Measurements from ENCODE around the gene PDE4D.

PDE4D gene

GRCh38 chr5:59600153-59600552 lies 293.4 kb downstream of the PDE4D start:
- no peaks in the 10 kb centered on the region for H3K36me3 ChIP-seq (replicated peaks; ENCODE audit: insufficient read depth, low read length)
- H3K4me1 ChIP-seq (ENCODE audit: low read length): peaks cover 22% of the 10 kb centered on the region
- H3F3A ChIP-seq (ENCODE audit: insufficient read depth, low read length): peaks cover 12% of the 10 kb centered on the region
- no peak overlapping the region for H3K4me2 ChIP-seq (ENCODE audit: low read depth, low read length)
- no peak for DNase-seq
- no peak overlapping the region for H3K27ac ChIP-seq (ENCODE audit: low read length)
- H3K9ac ChIP-seq (ENCODE audit: low read length): no peak overlapping the region
- TF ChIP-seq EZH2phosphoT487 (IDR thresholded peaks at IDR 0.05; ENCODE audit: low read length) (no peak), EZH2 (optimal IDR thresholded peaks at IDR 0.05; ENCODE audit: low read depth, low read length) (no peak), CTCF (IDR thresholded peaks at IDR 0.05; ENCODE audit: low read length) (no peak)
- no peaks in the 10 kb centered on the region for H4K20me1 ChIP-seq (ENCODE audit: insufficient read depth, low read length)
- no peaks in the 10 kb centered on the region for H3K9me2 ChIP-seq (replicated peaks; ENCODE audit: insufficient read depth, low read length)
- H3K27me3 ChIP-seq (replicated peaks; ENCODE audit: insufficient read depth, low read length): no peaks in the 10 kb centered on the region
- H3K9me3 ChIP-seq (replicated peaks; ENCODE audit: insufficient read depth, low read length): no peaks in the 10 kb centered on the region
- H2AFZ ChIP-seq (ENCODE audit: low read length): no peak overlapping the region
- H3K79me2 ChIP-seq (ENCODE audit: low read length): no peaks in the 10 kb centered on the region
- no peak overlapping the region for H3K4me3 ChIP-seq (ENCODE audit: low read length)

- H3K4me3 ChIP-seq (ENCODE audit: low read length): no peak overlapping the region
- TF ChIP-seq CTCF (IDR thresholded peaks at IDR 0.05; ENCODE audit: low read length) (no peak), EZH2 (optimal IDR thresholded peaks at IDR 0.05; ENCODE audit: low read depth, low read length) (no peak), EZH2phosphoT487 (IDR thresholded peaks at IDR 0.05; ENCODE audit: low read length) (no peak)
- no peaks in the 10 kb centered on the region for H3K27me3 ChIP-seq (replicated peaks; ENCODE audit: insufficient read depth, low read length)
Observed at GRCh38 chr5:59599729-59600128, 293.8 kb downstream of the PDE4D start.

GRCh38 chr5:59598547-59598874 lies 295.0 kb downstream of the PDE4D start:
- peak; percentile 56 for DNase-seq
- TF ChIP-seq EZH2phosphoT487 (IDR thresholded peaks at IDR 0.05; ENCODE audit: low read length) (no peak), CTCF (IDR thresholded peaks at IDR 0.05; ENCODE audit: low read length) (no peak), EZH2 (optimal IDR thresholded peaks at IDR 0.05; ENCODE audit: low read depth, low read length) (no peak)
- H3K9me2 ChIP-seq (replicated peaks; ENCODE audit: insufficient read depth, low read length): no peaks in the 10 kb centered on the region
- peaks cover 34% of the 10 kb centered on the region for H3K4me1 ChIP-seq (ENCODE audit: low read length)
- H3K4me3 ChIP-seq (ENCODE audit: low read length): peak overlapping the region; percentile 39
- H3K9me3 ChIP-seq (replicated peaks; ENCODE audit: insufficient read depth, low read length): no peaks in the 10 kb centered on the region
- peaks cover 16% of the 10 kb centered on the region for H3F3A ChIP-seq (ENCODE audit: insufficient read depth, low read length)
- H3K27ac ChIP-seq (ENCODE audit: low read length): peak overlapping the region; percentile 55
- no peaks in the 10 kb centered on the region for H3K36me3 ChIP-seq (replicated peaks; ENCODE audit: insufficient read depth, low read length)
- peak overlapping the region; percentile 67 for H2AFZ ChIP-seq (ENCODE audit: low read length)
- no peaks in the 10 kb centered on the region for H4K20me1 ChIP-seq (ENCODE audit: insufficient read depth, low read length)
- H3K79me2 ChIP-seq (ENCODE audit: low read length): no peaks in the 10 kb centered on the region
- H3K27me3 ChIP-seq (replicated peaks; ENCODE audit: insufficient read depth, low read length): no peaks in the 10 kb centered on the region
- peak overlapping the region; percentile 46 for H3K9ac ChIP-seq (ENCODE audit: low read length)
- H3K4me2 ChIP-seq (ENCODE audit: low read depth, low read length): peak overlapping the region; percentile 69

More at GRCh38 chr5:59599729-59600128, 293.8 kb downstream of the PDE4D start:
- H3K9me3 ChIP-seq (replicated peaks; ENCODE audit: insufficient read depth, low read length): no peaks in the 10 kb centered on the region
- DNase-seq: no peak
- H3K79me2 ChIP-seq (ENCODE audit: low read length): no peaks in the 10 kb centered on the region
- H3K36me3 ChIP-seq (replicated peaks; ENCODE audit: insufficient read depth, low read length): no peaks in the 10 kb centered on the region
- H2AFZ ChIP-seq (ENCODE audit: low read length): no peak overlapping the region
- peaks cover 26% of the 10 kb centered on the region for H3K4me1 ChIP-seq (ENCODE audit: low read length)
- H3K27ac ChIP-seq (ENCODE audit: low read length): no peak overlapping the region
- H4K20me1 ChIP-seq (ENCODE audit: insufficient read depth, low read length): no peaks in the 10 kb centered on the region
- H3K9me2 ChIP-seq (replicated peaks; ENCODE audit: insufficient read depth, low read length): no peaks in the 10 kb centered on the region
- no peak overlapping the region for H3K4me2 ChIP-seq (ENCODE audit: low read depth, low read length)
- H3F3A ChIP-seq (ENCODE audit: insufficient read depth, low read length): peaks cover 12% of the 10 kb centered on the region
- H3K9ac ChIP-seq (ENCODE audit: low read length): no peak overlapping the region

Data from MM.1S (cell line).